HepG2 (cell line): Measurements from ENCODE around the gene DSG2. TPM values are rescaled to one million over a fixed set of nuclear protein-coding genes. Genes with fewer than 3 reads are reported as not detected.
A peak's percentile ranks its signal among the peaks of the same experiment; 100 is the strongest.

Experiments used
- AHR ChIP-seq: IDR thresholded peaks from 2 replicates; pipeline ENCODE4 v1.6.1; 2018; ENCODE audit warnings: missing genetic modification reagents, missing compliant biosample characterization
- HIVEP1 ChIP-seq: sonication (generic); formaldehyde crosslinking; IDR thresholded peaks from 2 replicates; pipeline ENCODE4 v1.4.0; 2020; ENCODE audit warnings: mild to moderate bottlenecking, missing genetic modification reagents
- KLF6 ChIP-seq: IDR thresholded peaks from 2 replicates; pipeline ENCODE4 v1.8.0; 2016; ENCODE audit warnings: missing biosample characterization, missing genetic modification reagents
- PATZ1 ChIP-seq: sonication (generic); formaldehyde crosslinking; IDR thresholded peaks from 2 replicates; pipeline ENCODE4 v1.4.0; 2020; ENCODE audit warnings: missing genetic modification reagents
- POLR2AphosphoS2 ChIP-seq: IDR thresholded peaks from 2 replicates; pipeline ENCODE4 v1.6.1; 2011; ENCODE audit warnings: low read depth, low read length, improper control_type of control experiment
- TARDBP ChIP-seq: sonication (generic); formaldehyde crosslinking; IDR thresholded peaks from 2 replicates; pipeline ENCODE4 v1.8.0; 2022; ENCODE audit warnings: mild to moderate bottlenecking, missing genetic modification reagents
- ZNF430 ChIP-seq: sonication (generic); formaldehyde crosslinking; IDR thresholded peaks from 2 replicates; pipeline ENCODE4 v1.9.0; 2021; ENCODE audit warnings: mild to moderate bottlenecking, missing genetic modification reagents
- ZNF562 ChIP-seq: sonication (generic); formaldehyde crosslinking; IDR thresholded peaks from 2 replicates; pipeline ENCODE4 v1.8.0; 2022; ENCODE audit warnings: missing genetic modification reagents, borderline replicate concordance
- ZNF709 ChIP-seq: sonication (generic); formaldehyde crosslinking; IDR thresholded peaks from 2 replicates; pipeline ENCODE4 v1.5.0; 2020; ENCODE audit warnings: mild to moderate bottlenecking, missing genetic modification reagents
- polyA plus RNA-seq, 8 experiments: library from polyadenylated mRNA; depleted of rRNA in 3 of 8; stranded (reverse) in 7 of 8; unstranded in 1 of 8; fragments of >200 nt; fragmentation: Illumina TruSeq in 4 of 8; extraction: Trizol in 4 of 8; gene quantifications; 2 replicates each; pipeline versions ENCODE4 v1.2.1 to v1.2.3, GENCODE V29; 2011 to 2016; ENCODE audit warnings: low read depth in 4 of 8, missing spikeins in 1 of 8, mixed read lengths in 1 of 8; ENCODE audit not compliant: insufficient read depth in 1 of 8
- total RNA-seq, 5 experiments: library from RNA; depleted of rRNA; stranded (reverse); fragments of >200 nt; fragmentation: Illumina TruSeq; extraction: Trizol; gene quantifications; 2 replicates each; pipeline ENCODE4 v1.2.3, GENCODE V29; 2016; ENCODE audit warnings: low read depth in 1 of 5
- TF ChIP-seq, protein P1 (sequence below): sonication (generic); formaldehyde crosslinking; IDR thresholded peaks from 2 replicates; pipeline ENCODE4 v1.4.0; 2020; ENCODE audit warnings: missing genetic modification reagents, borderline replicate concordance
- TF ChIP-seq, protein P2 (sequence below): sonication (generic); formaldehyde crosslinking; IDR thresholded peaks from 2 replicates; pipeline ENCODE4 v1.8.1; 2023; ENCODE audit warnings: mild to moderate bottlenecking, moderate library complexity, missing genetic modification reagents
- TF ChIP-seq, protein P3 (sequence below): sonication (generic); formaldehyde crosslinking; IDR thresholded peaks from 2 replicates; pipeline ENCODE4 v1.9.0; 2021; ENCODE audit warnings: mild to moderate bottlenecking, missing genetic modification reagents

DSG2 gene
- total and polyA plus RNA-seq, 2 of the 13 experiments (the other 11 are each of a cell fraction or from before 2014, with no cell fraction given): 23.3 to 66.7 TPM

GRCh38 chr18:31498574-31499524, 872 bp downstream of the DSG2 start (continued):
- TF ChIP-seq, protein P1, sequence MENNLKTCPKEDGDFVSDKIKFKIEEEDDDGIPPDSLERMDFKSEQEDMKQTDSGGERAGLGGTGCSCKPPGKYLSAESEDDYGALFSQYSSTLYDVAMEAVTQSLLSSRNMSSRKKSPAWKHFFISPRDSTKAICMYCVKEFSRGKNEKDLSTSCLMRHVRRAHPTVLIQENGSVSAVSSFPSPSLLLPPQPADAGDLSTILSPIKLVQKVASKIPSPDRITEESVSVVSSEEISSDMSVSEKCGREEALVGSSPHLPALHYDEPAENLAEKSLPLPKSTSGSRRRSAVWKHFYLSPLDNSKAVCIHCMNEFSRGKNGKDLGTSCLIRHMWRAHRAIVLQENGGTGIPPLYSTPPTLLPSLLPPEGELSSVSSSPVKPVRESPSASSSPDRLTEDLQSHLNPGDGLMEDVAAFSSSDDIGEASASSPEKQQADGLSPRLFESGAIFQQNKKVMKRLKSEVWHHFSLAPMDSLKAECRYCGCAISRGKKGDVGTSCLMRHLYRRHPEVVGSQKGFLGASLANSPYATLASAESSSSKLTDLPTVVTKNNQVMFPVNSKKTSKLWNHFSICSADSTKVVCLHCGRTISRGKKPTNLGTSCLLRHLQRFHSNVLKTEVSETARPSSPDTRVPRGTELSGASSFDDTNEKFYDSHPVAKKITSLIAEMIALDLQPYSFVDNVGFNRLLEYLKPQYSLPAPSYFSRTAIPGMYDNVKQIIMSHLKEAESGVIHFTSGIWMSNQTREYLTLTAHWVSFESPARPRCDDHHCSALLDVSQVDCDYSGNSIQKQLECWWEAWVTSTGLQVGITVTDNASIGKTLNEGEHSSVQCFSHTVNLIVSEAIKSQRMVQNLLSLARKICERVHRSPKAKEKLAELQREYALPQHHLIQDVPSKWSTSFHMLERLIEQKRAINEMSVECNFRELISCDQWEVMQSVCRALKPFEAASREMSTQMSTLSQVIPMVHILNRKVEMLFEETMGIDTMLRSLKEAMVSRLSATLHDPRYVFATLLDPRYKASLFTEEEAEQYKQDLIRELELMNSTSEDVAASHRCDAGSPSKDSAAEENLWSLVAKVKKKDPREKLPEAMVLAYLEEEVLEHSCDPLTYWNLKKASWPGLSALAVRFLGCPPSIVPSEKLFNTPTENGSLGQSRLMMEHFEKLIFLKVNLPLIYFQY: no peak; the same call in 1 of the 2 replicates
- TF ChIP-seq HIVEP1 (CRISPR knock-in tag) (no peak), KLF6 (CRISPR knock-in tag) (no peak), POLR2AphosphoS2 (no peak), TARDBP (CRISPR knock-in tag) (0 out of 2 replicates have a peak, but pooled peaks have one; percentile 10), AHR (CRISPR knock-in tag) (no peak), ZNF430 (CRISPR knock-in tag) (peak; percentile 21; the same call in 1 of the 2 replicates), ZNF562 (CRISPR knock-in tag) (no peak), PATZ1 (CRISPR knock-in tag) (0 out of 2 replicates have a peak, but pooled peaks have one; percentile 16), ZNF709 (no peak)
- TF ChIP-seq, protein P2, sequence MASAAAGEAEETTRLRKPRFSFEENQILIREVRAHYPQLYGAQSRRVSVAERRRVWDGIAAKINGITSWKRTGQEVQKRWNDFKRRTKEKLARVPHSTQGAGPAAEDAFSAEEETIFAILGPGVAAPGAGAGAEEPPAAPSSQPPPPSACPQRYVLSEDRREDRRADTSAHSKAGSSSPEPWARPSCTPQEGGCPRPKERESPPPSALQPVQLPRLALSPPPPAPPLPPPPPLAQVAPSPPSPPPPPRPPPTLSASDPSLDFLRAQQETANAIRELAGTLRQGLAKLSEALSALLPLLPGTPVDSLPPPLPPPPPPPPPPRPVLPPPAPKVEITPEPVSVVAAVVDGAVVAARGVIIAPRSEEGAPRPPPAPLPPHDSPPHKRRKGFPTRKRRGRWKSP (CRISPR knock-in tag): no peak
- TF ChIP-seq, protein P3, sequence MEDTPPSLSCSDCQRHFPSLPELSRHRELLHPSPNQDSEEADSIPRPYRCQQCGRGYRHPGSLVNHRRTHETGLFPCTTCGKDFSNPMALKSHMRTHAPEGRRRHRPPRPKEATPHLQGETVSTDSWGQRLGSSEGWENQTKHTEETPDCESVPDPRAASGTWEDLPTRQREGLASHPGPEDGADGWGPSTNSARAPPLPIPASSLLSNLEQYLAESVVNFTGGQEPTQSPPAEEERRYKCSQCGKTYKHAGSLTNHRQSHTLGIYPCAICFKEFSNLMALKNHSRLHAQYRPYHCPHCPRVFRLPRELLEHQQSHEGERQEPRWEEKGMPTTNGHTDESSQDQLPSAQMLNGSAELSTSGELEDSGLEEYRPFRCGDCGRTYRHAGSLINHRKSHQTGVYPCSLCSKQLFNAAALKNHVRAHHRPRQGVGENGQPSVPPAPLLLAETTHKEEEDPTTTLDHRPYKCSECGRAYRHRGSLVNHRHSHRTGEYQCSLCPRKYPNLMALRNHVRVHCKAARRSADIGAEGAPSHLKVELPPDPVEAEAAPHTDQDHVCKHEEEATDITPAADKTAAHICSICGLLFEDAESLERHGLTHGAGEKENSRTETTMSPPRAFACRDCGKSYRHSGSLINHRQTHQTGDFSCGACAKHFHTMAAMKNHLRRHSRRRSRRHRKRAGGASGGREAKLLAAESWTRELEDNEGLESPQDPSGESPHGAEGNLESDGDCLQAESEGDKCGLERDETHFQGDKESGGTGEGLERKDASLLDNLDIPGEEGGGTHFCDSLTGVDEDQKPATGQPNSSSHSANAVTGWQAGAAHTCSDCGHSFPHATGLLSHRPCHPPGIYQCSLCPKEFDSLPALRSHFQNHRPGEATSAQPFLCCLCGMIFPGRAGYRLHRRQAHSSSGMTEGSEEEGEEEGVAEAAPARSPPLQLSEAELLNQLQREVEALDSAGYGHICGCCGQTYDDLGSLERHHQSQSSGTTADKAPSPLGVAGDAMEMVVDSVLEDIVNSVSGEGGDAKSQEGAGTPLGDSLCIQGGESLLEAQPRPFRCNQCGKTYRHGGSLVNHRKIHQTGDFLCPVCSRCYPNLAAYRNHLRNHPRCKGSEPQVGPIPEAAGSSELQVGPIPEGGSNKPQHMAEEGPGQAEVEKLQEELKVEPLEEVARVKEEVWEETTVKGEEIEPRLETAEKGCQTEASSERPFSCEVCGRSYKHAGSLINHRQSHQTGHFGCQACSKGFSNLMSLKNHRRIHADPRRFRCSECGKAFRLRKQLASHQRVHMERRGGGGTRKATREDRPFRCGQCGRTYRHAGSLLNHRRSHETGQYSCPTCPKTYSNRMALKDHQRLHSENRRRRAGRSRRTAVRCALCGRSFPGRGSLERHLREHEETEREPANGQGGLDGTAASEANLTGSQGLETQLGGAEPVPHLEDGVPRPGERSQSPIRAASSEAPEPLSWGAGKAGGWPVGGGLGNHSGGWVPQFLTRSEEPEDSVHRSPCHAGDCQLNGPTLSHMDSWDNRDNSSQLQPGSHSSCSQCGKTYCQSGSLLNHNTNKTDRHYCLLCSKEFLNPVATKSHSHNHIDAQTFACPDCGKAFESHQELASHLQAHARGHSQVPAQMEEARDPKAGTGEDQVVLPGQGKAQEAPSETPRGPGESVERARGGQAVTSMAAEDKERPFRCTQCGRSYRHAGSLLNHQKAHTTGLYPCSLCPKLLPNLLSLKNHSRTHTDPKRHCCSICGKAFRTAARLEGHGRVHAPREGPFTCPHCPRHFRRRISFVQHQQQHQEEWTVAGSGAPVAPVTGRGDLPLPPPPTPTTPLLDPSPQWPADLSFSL (CRISPR knock-in tag): 0 out of 2 replicates have a peak, but pooled peaks have one; percentile 35
